ENCODE measurements around the gene CLIC4.

- no peak for TF ChIP-seq CTCF (IDR thresholded peaks at IDR 0.05; ENCODE audit: borderline replicate concordance, extremely low read depth, low read length, poor library complexity, severe bottlenecking)
- TF ChIP-seq EZH2 (IDR thresholded peaks at IDR 0.05; ENCODE audit: borderline replicate concordance, low read depth, low read length, severe bottlenecking), result no peak
These were observed 12.9 kb upstream of the CLIC4 start for GRCh38 chr1:24732186-24732885.
